AG04450 (cell line): ENCODE results near the gene SOX1. TPM values are rescaled to one million over a fixed set of nuclear protein-coding genes. Genes with fewer than 3 reads are reported as not detected.

Experiments used
- CTCF ChIA-PET: fragments of 300-600, 350-600 bp; formaldehyde crosslinking; extraction: SDS; loops from one replicate; lab custom pipeline; 2022; ENCODE audit warnings: antibody characterized with exemption, inconsistent platforms; lab: Charles Lee
- POLR2A ChIA-PET: fragments of 350-600 bp; formaldehyde crosslinking; extraction: SDS; loops from one replicate; lab custom pipeline; 2021; ENCODE audit warnings: antibody characterized with exemption, inconsistent platforms; lab: Yijun Ruan, JAX
- DNase-seq: peaks from one replicate; pipeline ENCODE4 v3.0.0-alpha.2; 2011; ENCODE audit warnings: low read depth, low spot score
- H3K27ac ChIP-seq: one replicate; pipeline ENCODE4 v1.5.1; 2012; ENCODE audit warnings: low read depth, low read length, control low read depth
- H3K27me3 ChIP-seq: one replicate; pipeline ENCODE4 v1.6.0; 2012; ENCODE audit warnings: low read length; ENCODE audit not compliant: control insufficient read depth, insufficient read depth
- H3K4me3 ChIP-seq: 2 replicates; pipeline ENCODE4 v1.5.1; 2011; ENCODE audit warnings: mild to moderate bottlenecking, low read depth, low read length, control low read depth
- H3K9me3 ChIP-seq: 2 replicates; pipeline ENCODE4 v1.5.1; 2012; ENCODE audit warnings: low read length; ENCODE audit not compliant: control insufficient read depth, insufficient read depth
- polyA plus RNA-seq: library from polyadenylated mRNA; depleted of rRNA; stranded (reverse); fragments of >200 nt; gene quantifications from 2 replicates; pipeline ENCODE4 v1.2.3, GENCODE V29; 2011
- TF ChIP-seq, protein P1 (sequence below): IDR thresholded peaks from 2 replicates; pipeline ENCODE4 v1.5.1; 2011; ENCODE audit warnings: low read depth, low read length, control low read depth, inconsistent platforms

SOX1 gene
- polyA plus RNA-seq, 1 experiment: not detected

DNA sequence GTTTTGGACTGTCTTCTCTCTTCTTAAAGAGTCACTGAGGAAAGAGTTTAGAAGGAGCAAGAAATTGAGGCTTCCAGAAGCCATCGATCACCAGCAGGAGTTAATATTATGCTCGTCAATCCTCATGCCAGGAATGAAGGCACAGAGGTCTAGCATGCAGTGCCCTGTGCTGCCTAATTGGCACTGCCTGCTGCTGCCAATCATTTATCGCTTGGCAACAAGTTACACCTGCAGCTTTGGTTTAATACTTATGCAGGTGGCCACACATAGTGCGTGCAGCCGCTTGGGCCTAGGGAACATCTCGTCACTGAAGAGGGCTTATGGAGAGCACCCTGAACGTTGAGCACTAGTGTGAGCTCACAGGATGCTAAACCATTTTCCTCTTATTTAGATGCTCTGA lies 2.7 kb upstream of the SOX1 start:
- Histone ChIP-seq H3K27ac (no peak overlapping the region), H3K27me3 (peaks cover 61% of the 10 kb centered on the region), H3K4me3 (no peak overlapping the region), H3K9me3 (peaks cover 3% of the 10 kb centered on the region; the same call in 1 of the 2 replicates)
- DNase-seq: no peak
- TF ChIP-seq, protein P1, sequence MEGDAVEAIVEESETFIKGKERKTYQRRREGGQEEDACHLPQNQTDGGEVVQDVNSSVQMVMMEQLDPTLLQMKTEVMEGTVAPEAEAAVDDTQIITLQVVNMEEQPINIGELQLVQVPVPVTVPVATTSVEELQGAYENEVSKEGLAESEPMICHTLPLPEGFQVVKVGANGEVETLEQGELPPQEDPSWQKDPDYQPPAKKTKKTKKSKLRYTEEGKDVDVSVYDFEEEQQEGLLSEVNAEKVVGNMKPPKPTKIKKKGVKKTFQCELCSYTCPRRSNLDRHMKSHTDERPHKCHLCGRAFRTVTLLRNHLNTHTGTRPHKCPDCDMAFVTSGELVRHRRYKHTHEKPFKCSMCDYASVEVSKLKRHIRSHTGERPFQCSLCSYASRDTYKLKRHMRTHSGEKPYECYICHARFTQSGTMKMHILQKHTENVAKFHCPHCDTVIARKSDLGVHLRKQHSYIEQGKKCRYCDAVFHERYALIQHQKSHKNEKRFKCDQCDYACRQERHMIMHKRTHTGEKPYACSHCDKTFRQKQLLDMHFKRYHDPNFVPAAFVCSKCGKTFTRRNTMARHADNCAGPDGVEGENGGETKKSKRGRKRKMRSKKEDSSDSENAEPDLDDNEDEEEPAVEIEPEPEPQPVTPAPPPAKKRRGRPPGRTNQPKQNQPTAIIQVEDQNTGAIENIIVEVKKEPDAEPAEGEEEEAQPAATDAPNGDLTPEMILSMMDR: no peak
- CTCF ChIA-PET: no interaction called here
- POLR2A ChIA-PET: no interaction called here

DNA sequence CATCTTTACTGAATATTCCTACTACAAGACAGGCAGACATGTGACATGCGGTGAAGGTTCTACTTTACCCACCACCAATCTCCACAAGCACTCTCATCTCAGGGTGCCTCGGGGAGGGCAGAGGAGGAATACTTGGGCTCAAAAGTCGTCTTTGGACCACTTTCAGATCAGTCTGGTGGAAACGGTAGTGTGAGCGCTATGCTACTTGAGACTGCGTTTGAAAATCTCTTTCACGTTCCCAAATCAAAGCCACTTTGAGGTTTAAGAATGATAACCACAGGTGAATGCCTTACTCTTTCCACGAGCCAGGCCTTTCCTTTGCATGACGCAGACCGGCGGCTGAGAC lies 1.5 kb upstream of the SOX1 start:
- POLR2A ChIA-PET: no interaction called here
- DNase-seq: no peak
- H3K9me3 ChIP-seq: peaks cover 3% of the 10 kb centered on the region; the same call in 1 of the 2 replicates
- CTCF ChIA-PET: no interaction called here
- H3K27me3 ChIP-seq: peaks cover 60% of the 10 kb centered on the region
- no peak overlapping the region for H3K4me3 ChIP-seq
- TF ChIP-seq, protein P1: no peak
- no peak overlapping the region for H3K27ac ChIP-seq

DNA sequence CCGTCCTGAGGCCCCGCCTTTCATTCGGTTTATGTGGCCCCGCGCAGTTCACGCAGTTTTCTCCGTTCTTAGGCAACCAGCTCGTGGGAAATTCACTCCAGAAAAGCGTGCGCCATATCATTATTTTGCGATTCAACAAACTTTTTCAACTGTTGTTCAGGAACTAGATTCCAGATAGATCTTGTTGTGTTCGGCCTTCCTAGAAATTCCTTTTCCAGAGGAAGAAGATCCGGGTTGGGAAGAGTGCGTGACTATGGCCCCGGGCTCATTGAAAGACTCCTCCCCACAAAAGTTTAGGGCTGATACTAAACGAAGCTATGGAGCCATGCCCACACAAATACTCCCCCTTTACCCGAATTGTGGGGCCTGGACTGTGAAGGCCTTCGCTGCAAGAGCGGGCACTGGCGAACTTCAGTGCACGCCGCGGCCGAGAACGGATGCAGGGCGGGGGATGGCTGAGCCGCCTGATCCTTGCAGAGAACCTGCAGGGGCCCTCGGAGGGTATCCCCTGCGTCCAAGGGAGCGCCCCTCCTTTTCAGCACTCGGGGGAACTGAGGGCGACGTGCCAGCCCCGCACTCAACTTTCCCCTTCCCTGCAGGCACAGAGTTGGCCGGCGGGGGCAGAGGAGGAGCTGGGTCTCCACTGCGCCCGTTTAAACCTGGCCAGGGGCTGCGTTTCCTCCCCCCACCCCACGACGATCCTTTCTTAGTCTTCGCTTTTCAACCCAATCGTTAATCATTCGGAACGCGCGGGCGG lies 904 bp upstream of the SOX1 start:
- no peak for DNase-seq
- POLR2A ChIA-PET: no interaction called here
- TF ChIP-seq, protein P1: no peak
- CTCF ChIA-PET: no interaction called here
- Histone ChIP-seq H3K27ac (no peak overlapping the region), H3K27me3 (peaks cover 62% of the 10 kb centered on the region), H3K4me3 (no peak overlapping the region), H3K9me3 (peaks cover 3% of the 10 kb centered on the region; the same call in 1 of the 2 replicates)

- H3K27ac ChIP-seq: no peak overlapping the region
These were observed 335 bp upstream of the SOX1 start for GRCh38 chr13:112066624-112067004.

DNA sequence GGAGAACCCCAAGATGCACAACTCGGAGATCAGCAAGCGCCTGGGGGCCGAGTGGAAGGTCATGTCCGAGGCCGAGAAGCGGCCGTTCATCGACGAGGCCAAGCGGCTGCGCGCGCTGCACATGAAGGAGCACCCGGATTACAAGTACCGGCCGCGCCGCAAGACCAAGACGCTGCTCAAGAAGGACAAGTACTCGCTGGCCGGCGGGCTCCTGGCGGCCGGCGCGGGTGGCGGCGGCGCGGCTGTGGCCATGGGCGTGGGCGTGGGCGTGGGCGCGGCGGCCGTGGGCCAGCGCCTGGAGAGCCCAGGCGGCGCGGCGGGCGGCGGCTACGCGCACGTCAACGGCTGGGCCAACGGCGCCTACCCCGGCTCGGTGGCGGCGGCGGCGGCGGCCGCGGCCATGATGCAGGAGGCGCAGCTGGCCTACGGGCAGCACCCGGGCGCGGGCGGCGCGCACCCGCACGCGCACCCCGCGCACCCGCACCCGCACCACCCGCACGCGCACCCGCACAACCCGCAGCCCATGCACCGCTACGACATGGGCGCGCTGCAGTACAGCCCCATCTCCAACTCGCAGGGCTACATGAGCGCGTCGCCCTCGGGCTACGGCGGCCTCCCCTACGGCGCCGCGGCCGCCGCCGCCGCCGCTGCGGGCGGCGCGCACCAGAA lies 1.1 kb downstream of the SOX1 start:
- no peak overlapping the region for H3K4me3 ChIP-seq
- H3K27me3 ChIP-seq: peaks cover 60% of the 10 kb centered on the region
- ChIA-PET POLR2A (no interaction called here), CTCF (no interaction called here)
- H3K27ac ChIP-seq: no peak overlapping the region
- TF ChIP-seq, protein P1: no peak
- no peaks in the 10 kb centered on the region; the same call in 1 of the 2 replicates for H3K9me3 ChIP-seq
- DNase-seq: no peak

More at GRCh38 chr13:112066624-112067004, 335 bp upstream of the SOX1 start:
- ChIA-PET POLR2A (no interaction called here), CTCF (no interaction called here)
- Histone ChIP-seq H3K27me3 (peaks cover 65% of the 10 kb centered on the region), H3K9me3 (no peaks in the 10 kb centered on the region; the same call in 1 of the 2 replicates), H3K4me3 (no peak overlapping the region)
- TF ChIP-seq, protein P1: no peak
- no peak for DNase-seq
